A549 (cell line): ENCODE measurements around the gene SORCS2. TPM values are rescaled to one million over a fixed set of nuclear protein-coding genes. Genes with fewer than 3 reads are reported as not detected.
A peak's percentile ranks its signal among the peaks of the same experiment; 100 is the strongest.

Experiments used
- ATAC-seq, 2 experiments: fragments of 200-7000 bp in 1 of 2; fragments of >200 bp in 1 of 2; cut with Nextera tagmentation in 1 of 2; cut with Tn5 transposase in 1 of 2; 3 replicates each; pipeline versions ENCODE4 v1.8.0 to v1.9.1; 2018 to 2020; ENCODE audit warnings: mild to moderate bottlenecking in 1 of 2, moderate library complexity in 1 of 2
- CTCF ChIA-PET: fragments of 300-600 bp; sonication (Branson Sonifier 250); formaldehyde crosslinking; extraction: SDS; loops from one replicate; lab custom pipeline; 2021; ENCODE audit warnings: antibody characterized with exemption, inconsistent platforms; lab: Yijun Ruan, JAX
- POLR2A ChIA-PET: fragments of 350-600 bp; formaldehyde crosslinking; extraction: SDS; loops from one replicate; lab custom pipeline; 2021; ENCODE audit warnings: antibody characterized with exemption, inconsistent platforms; lab: Yijun Ruan, JAX
- DNase-seq, 2 experiments: peaks; one replicate each; pipeline versions ENCODE4 v3.0.0 to v3.0.0-alpha.2; 2011 to 2016; ENCODE audit warnings: low read depth in 1 of 2, low spot score in 1 of 2
- FAIRE-seq: peaks from 2 replicates; lab custom pipeline; 2011; peaks lifted over from hg19 to GRCh38; lab: Jason Lieb, UNC
- H3K27ac ChIP-seq, 2 experiments: fragments of >200 bp; sonication (Bioruptor Twin); formaldehyde crosslinking; 3 replicates each; pipeline ENCODE4 v1.5.1; 2016 to 2017
- H3K4me1 ChIP-seq: fragments of >200 bp; sonication (Bioruptor Twin); formaldehyde crosslinking; 3 replicates; pipeline ENCODE4 v1.6.1; 2016
- H3K4me2 ChIP-seq: fragments of >200 bp; sonication (Bioruptor Twin); formaldehyde crosslinking; 3 replicates; pipeline ENCODE4 v1.6.1; 2016
- H3K4me3 ChIP-seq: fragments of >200 bp; sonication (Bioruptor Twin); formaldehyde crosslinking; 3 replicates; pipeline ENCODE4 v1.5.1; 2016
- H3K9me3 ChIP-seq: fragments of >200 bp; sonication (Bioruptor Twin); formaldehyde crosslinking; 3 replicates; pipeline ENCODE4 v1.6.1; 2016
- ATOH8 ChIP-seq: fragments of 250-450 bp; sonication (Bioruptor Pico); IDR thresholded peaks from 2 replicates; pipeline ENCODE4 v1.5.0; 2020; ENCODE audit warnings: low read depth, mild to moderate bottlenecking, moderate library complexity
- CBX2 ChIP-seq: fragments of 200-600 bp; sonication (generic); IDR thresholded peaks from 2 replicates; pipeline ENCODE4 v1.6.1; 2016; ENCODE audit warnings: low read depth, mild to moderate bottlenecking, borderline replicate concordance
- CBX8 ChIP-seq: fragments of 200-600 bp; sonication (generic); IDR thresholded peaks from 2 replicates; pipeline ENCODE4 v1.6.1; 2016
- CEBPB ChIP-seq, 2 experiments: fragments of >200 bp in 1 of 2; sonication (Bioruptor Twin) in 1 of 2; formaldehyde crosslinking in 1 of 2; IDR thresholded peaks; 2 replicates each; pipeline ENCODE4 v1.6.1; 2012 to 2016
- CHD4 ChIP-seq: fragments of 200-600 bp; sonication (generic); IDR thresholded peaks from 2 replicates; pipeline ENCODE4 v1.6.1; 2016; ENCODE audit warnings: antibody characterized with exemption, mild to moderate bottlenecking, borderline replicate concordance
- CTCF ChIP-seq: fragments of >200 bp; sonication (Bioruptor Twin); formaldehyde crosslinking; IDR thresholded peaks from 3 replicates; pipeline ENCODE4 v1.5.1; 2016
- E2F6 ChIP-seq: IDR thresholded peaks from 2 replicates; pipeline ENCODE4 v1.6.1; 2012; ENCODE audit warnings: low read depth, borderline replicate concordance
- ELK1 ChIP-seq: fragments of 150-350 bp; IDR thresholded peaks from 2 replicates; pipeline ENCODE4 v1.6.1; 2014; ENCODE audit warnings: low read depth, mild to moderate bottlenecking, low read length
- FOSB ChIP-seq: fragments of 250-450 bp; sonication (Bioruptor Pico); IDR thresholded peaks from 2 replicates; pipeline ENCODE4 v1.5.0; 2020; ENCODE audit warnings: mild to moderate bottlenecking, moderate library complexity
- HMGXB4 ChIP-seq: fragments of 250-450 bp; sonication (Bioruptor Pico); IDR thresholded peaks from 2 replicates; pipeline ENCODE4 v1.5.0; 2021; ENCODE audit warnings: mild to moderate bottlenecking, moderate library complexity, borderline replicate concordance
- HOXB13 ChIP-seq: fragments of 250-450 bp; sonication (Bioruptor Pico); IDR thresholded peaks from 2 replicates; pipeline ENCODE4 v1.5.0; 2020; ENCODE audit warnings: low read depth, mild to moderate bottlenecking, moderate library complexity
- JUNB ChIP-seq: fragments of >200 bp; sonication (Bioruptor Twin); formaldehyde crosslinking; IDR thresholded peaks from 2 replicates; pipeline ENCODE4 v1.6.1; 2016
- NFE2L2 ChIP-seq: fragments of 150-350 bp; conservative IDR thresholded peaks from 2 replicates; pipeline ENCODE4 v1.6.1; 2014; ENCODE audit warnings: low read length
- NPAS2 ChIP-seq: fragments of 250-450 bp; sonication (Bioruptor Pico); IDR thresholded peaks from 2 replicates; pipeline ENCODE4 v1.8.0; 2022; ENCODE audit warnings: mild to moderate bottlenecking, moderate library complexity, borderline replicate concordance
- RAD21 ChIP-seq, 2 experiments: fragments of >200 bp in 1 of 2; sonication (Bioruptor Twin) in 1 of 2; formaldehyde crosslinking in 1 of 2; IDR thresholded peaks in 1 of 2; conservative IDR thresholded peaks in 1 of 2; 2 replicates in 1 of 2; 3 replicates in 1 of 2; pipeline ENCODE4 v1.6.1; 2012 to 2018; ENCODE audit warnings: inconsistent platforms in 1 of 2
- RCOR1 ChIP-seq: fragments of 150-350 bp; IDR thresholded peaks from 2 replicates; pipeline ENCODE4 v1.6.1; 2014; ENCODE audit warnings: antibody characterized with exemption, low read length, low read depth
- RFX5 ChIP-seq: fragments of 450-650 bp; IDR thresholded peaks from 2 replicates; pipeline ENCODE4 v1.7.1; 2014; ENCODE audit warnings: antibody characterized with exemption, mild to moderate bottlenecking, moderate library complexity
- USF2 ChIP-seq: fragments of 450-650 bp; IDR thresholded peaks from 2 replicates; pipeline ENCODE4 v1.6.1; 2014; ENCODE audit warnings: antibody characterized with exemption
- ZNF302 ChIP-seq: fragments of 250-450 bp; sonication (Bioruptor Pico); IDR thresholded peaks from 2 replicates; pipeline ENCODE4 v1.9.0; 2021; ENCODE audit warnings: inconsistent platforms, mild to moderate bottlenecking, moderate library complexity
- WGBS: methylation state at CpG from one replicate; pipeline ENCODE4 v1.1.6; 2017; ENCODE audit errors: missing lambda C conversion rate; 5-methylcytosine and 5-hydroxymethylcytosine counted together
- polyA plus RNA-seq, 4 experiments: library from polyadenylated mRNA; depleted of rRNA in 3 of 4; stranded (reverse); fragments of >200 nt; fragmentation: RNase III in 1 of 4; extraction: RNeasy Plus Mini Kit Qiagen cat#74134 plus additional on column Dnase treatment in 1 of 4; gene quantifications; 2 replicates in 3 of 4; 3 replicates in 1 of 4; pipeline ENCODE4 v1.2.3, GENCODE V29; 2011 to 2017

Gene SORCS2
- polyA plus RNA-seq, 2 of the 4 experiments (the other 2 are of a cell fraction), result 1.4 to 4.6 TPM

GRCh38 chr4:7150036-7150635, 42.2 kb upstream of the SORCS2 start:
- no peak for FAIRE-seq
- 69% methylated on average over 9 of the region's 20 CpGs for WGBS
- POLR2A ChIA-PET, result no interaction called here
- Histone ChIP-seq H3K4me3 (no peak overlapping the region), H3K9me3 (no peaks in the 10 kb centered on the region), H3K4me1 (0 out of 3 replicates have a peak, but pooled peaks cover 3% of the 10 kb centered on the region), H3K4me2 (no peak overlapping the region), H3K27ac (no peak overlapping the region)
- DNase-seq, result no peak
- TF ChIP-seq NPAS2 (CRISPR knock-in tag) (no peak), E2F6 (no peak), FOSB (CRISPR knock-in tag) (no peak), ELK1 (no peak), ATOH8 (CRISPR knock-in tag) (no peak), JUNB (no peak), RCOR1 (no peak), HMGXB4 (no peak), NFE2L2 (no peak), USF2 (no peak), RFX5 (no peak), CEBPB (IDR thresholded peaks at IDR 0.05) (no peak), CHD4 (no peak), CBX8 (no peak), ZNF302 (CRISPR knock-in tag) (no peak), CBX2 (no peak)
- no peak for ATAC-seq
- CTCF ChIA-PET, result interaction anchor here (1.6 kb wide), 1 partner anchor 48 kb away, joined by 5 read pairs; no protein-coding TSS in a partner anchor

GRCh38 chr4:7151668-7152227, 40.6 kb upstream of the SORCS2 start:
- CTCF ChIA-PET, result interaction anchor here (0.7 to 1.8 kb wide), 6 partner anchors 9 to 562 kb away, joined by 3 to 7 read pairs (median 3); no protein-coding TSS in a partner anchor

More at GRCh38 chr4:7151668-7152227, 40.6 kb upstream of the SORCS2 start:
- TF ChIP-seq NPAS2 (CRISPR knock-in tag) (no peak), HOXB13 (CRISPR knock-in tag) (no peak), CTCF (peak; percentile 31), RAD21 (conservative IDR thresholded peaks at IDR 0.05 in 1 of 2, IDR thresholded peaks at IDR 0.05 in 1 of 2) (peak; percentile 31 to 59; a peak in 3 of 5 replicates)
- Histone ChIP-seq H3K4me2 (no peak overlapping the region), H3K9me3 (no peaks in the 10 kb centered on the region), H3K27ac (no peak overlapping the region), H3K4me3 (no peak overlapping the region), H3K4me1 (0 out of 3 replicates have a peak, but pooled peaks cover 3% of the 10 kb centered on the region)
- POLR2A ChIA-PET, result no interaction called here
- DNase-seq (peak in 1 of 2 experiments; percentile 27), FAIRE-seq (no peak), ATAC-seq (peak in 1 of 2 experiments; percentile 49; a peak in 1 of 6 replicates)
- 70% methylated on average over 13 of the region's 13 CpGs for WGBS
